GM23248 (cell line): ENCODE results near the gene USF3.

Experiments
- EZH2 ChIP-seq: fragments of 200-600 bp; sonication (generic); IDR thresholded peaks from 2 replicates; pipeline ENCODE4 v1.6.1; 2018; ENCODE audit warnings: antibody characterized with exemption, mild to moderate bottlenecking; ENCODE audit not compliant: insufficient read depth, poor library complexity, severe bottlenecking
- EZH2phosphoT487 ChIP-seq: fragments of 200-600 bp; sonication (generic); IDR thresholded peaks from 2 replicates; pipeline ENCODE4 v1.6.1; 2018; ENCODE audit warnings: antibody characterized with exemption, moderate library complexity, mild to moderate bottlenecking, low read depth; ENCODE audit not compliant: insufficient read depth

GRCh38 chr3:113728661-113729060 lies 32.2 kb upstream of the USF3 start:
- TF ChIP-seq EZH2 (no peak), EZH2phosphoT487 (no peak)
